HG03378 (cell line): ENCODE measurements around the gene CEACAM7.
"Not testable (repeated sequence)": the region's sequence is repeated elsewhere in the genome, so short reads cannot be mapped to it uniquely, and the experiment has no call there.

Source experiments
- ATAC-seq: cut with Tn5 transposase; IDR thresholded peaks from one replicate; pipeline ENCODE4 v1.9.1; 2021; ENCODE audit warnings: mild to moderate bottlenecking, moderate library complexity; ENCODE audit not compliant: unreplicated experiment

The CEACAM7 gene

GRCh38 chr19:41688098-41688497, at the start of gene CEACAM7:
Gene CEACAM7 (minus strand): TSS chr19:41688270. CDS start chr19:41688165, 105 bp downstream.
- no peak for ATAC-seq

GRCh38 chr19:41735071-41735600, 47.1 kb upstream of the CEACAM7 start:
- ATAC-seq = no peak

GRCh38 chr19:41734585-41734984, 46.5 kb upstream of the CEACAM7 start:
- ATAC-seq = no peak

DNA sequence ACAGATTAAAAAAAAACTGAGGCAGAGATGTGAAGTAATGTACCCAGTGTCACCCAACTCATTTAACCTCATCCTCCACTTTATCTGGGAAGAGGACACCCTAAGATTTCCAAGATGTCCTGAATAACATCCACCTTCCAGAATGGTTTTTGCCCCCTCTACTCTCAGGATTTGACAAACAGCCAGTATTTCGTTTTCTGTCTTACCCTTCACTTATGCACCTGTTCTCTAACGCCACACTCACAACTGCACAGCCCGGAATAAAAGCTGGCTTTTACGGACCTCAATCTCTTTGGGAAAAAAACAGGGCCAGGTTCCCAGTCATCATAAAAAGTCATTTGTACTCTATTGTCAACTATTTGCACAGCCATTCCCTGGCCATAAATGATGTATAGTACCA, 46.1 kb upstream of the CEACAM7 start:
- no peak for ATAC-seq

DNA sequence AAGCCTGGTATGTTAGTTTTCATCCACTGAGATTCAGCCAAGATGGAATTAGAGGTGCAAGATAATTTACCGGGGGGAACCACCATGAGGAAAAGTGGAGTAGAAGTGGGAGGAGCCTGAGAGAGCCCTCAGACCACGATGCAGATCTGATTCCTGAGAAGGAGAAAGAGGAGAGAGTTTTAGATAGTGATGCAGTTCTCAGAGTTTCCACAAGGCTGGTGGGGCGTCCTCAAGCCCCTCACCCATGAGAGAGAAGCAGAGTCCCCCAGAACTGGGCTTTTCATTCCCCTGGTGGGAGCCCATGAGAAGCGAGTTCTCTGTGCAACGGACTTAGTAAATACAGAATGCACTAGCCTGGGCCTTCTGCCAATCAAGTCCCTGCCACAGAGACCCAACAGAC, 38.4 kb upstream of the CEACAM7 start:
- no peak for ATAC-seq

DNA sequence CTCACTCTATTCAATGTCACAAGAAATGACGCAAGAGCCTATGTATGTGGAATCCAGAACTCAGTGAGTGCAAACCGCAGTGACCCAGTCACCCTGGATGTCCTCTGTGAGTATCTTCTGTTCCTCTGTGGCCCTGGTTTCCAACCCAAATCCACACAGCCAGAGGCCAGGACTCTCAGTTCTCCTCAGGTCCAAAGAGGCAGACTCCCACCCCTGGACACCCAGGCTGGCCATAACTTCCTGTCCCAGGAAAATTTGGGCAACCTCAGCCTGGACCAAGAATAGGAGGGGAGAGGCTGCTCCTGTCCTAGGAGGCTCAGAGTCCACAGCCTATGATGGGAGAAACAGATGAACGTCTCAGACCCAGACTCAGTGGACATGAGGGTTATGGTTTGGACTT, 32.0 kb upstream of the CEACAM7 start:
- ATAC-seq = no peak

DNA sequence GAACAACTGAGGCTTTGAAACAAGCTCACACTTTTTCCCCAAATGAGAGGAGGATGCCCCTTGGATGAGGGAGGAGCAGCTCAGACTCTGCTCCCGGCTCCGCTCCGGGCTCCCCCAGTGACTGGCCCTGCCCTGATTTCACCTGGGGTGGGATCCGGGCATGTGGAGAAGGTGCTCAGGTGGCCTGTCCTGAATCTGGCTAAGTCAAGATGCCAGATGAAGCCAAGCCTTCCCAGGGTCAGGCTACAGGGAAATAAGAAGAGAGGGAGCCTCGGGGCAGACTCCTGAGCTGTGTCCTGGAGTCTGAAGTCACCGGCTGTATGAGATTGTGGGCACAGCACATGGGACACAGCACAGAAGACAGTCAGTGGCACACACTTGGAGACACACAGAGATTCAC, 30.7 kb upstream of the CEACAM7 start:
- no peak for ATAC-seq

DNA sequence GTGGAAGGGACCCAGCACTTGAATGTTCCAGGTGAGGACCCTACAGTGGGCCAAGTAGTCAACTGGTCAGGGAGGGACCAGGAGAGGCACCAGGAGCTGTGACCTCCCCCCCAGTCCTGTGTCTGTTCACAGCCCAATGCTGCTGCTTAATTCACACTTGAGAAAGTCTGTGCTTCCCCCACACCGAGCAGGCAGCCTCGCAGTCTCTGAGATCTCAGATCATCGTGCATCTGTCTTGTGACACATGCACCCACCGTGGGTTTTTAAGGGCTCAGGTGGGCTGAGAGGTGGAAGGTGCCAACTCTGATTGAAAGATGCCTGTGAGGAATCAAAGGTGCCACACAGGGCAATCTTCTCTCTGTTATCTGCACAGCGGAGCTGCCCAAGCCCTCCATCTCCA, 26.5 kb upstream of the CEACAM7 start:
- ATAC-seq = no peak

DNA sequence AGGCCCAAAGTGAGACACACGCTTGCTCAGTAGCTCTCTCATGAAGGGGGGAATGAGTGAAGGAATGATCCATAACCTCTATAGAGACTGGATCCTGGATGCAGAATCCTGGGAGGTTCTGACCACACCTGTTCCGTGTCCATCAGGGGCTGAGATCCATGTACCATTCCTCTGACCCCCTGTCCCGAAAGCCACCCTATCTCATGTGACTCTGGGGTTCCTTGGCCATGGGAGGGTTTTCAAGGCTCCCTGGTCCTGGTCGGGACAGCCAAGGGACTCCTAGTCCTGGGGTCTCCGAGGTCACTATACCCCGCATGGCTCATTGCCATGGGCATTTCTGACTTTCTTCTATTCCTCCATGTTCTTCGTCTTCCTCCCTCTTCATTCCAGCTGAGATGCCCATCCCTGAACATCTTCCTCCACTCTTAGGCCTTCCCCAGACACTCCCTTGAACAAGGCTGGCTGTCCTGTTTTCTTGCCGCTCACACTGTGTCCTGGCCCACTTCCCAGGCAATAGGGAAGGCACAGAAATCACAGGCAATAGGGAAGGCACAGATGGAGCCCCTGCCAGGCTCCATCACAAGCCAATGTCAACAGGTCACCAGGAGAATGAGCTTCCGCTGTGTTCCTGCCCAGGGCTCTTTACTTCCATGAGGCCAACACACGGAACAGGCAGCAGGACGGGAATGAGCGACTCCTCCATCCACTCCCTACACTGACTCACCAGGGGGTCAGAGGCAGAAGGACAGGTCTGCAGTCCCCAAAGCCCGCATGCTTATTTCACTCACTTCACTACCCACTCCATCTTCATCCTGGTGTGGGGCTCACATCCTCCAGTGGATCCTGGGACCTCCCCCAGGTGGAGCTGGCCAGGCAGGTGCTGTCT, 23.5 kb upstream of the CEACAM7 start:
- ATAC-seq = no peak

DNA sequence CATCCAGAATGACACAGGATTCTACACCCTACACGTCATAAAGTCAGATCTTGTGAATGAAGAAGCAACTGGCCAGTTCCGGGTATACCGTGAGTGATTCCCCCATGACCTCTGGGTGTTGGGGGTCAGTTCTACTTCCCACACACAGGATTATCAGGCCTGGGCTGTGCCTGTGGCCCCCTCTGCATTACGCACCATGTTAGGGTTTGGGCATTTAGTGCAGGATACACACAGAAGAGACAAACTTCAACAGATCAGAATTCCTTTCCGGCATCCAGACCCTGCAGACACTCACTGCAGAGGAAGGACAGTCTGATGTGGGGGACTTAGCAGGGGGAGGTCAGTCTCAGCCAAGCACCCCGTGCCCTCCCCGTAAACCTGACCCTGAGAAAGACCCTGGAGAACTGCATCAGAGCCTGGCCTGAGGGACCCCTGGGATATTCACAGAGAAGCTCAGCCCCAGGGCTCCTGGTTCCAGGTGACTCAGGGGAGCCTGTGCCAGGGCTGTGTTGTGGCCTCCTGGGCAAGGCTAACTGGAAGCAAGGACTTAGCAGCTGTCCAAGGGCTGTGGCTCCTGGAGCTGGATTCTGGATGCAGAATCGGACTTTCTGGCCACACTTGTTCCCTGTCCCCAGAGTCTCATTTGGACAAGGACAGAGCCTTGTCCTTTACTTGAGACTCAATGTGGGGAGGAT, 22.0 kb upstream of the CEACAM7 start:
- ATAC-seq = no peak

DNA sequence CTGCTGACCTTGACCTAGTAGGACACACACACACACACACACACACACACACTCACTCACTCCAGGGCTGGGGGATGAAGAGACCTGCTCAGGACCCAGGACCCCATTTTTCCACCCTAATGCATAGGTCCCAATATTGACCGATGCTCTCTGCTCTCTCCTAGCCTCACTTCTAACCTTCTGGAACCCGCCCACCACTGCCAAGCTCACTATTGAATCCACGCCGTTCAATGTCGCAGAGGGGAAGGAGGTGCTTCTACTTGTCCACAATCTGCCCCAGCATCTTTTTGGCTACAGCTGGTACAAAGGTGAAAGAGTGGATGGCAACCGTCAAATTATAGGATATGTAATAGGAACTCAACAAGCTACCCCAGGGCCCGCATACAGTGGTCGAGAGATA, 21.4 kb upstream of the CEACAM7 start:
- not testable (repeated sequence) for ATAC-seq

- no peak for ATAC-seq
Measured at GRCh38 chr19:41708481-41708880, 20.4 kb upstream of the CEACAM7 start, which contains the start of gene CEACAM5. Gene CEACAM5 (plus strand): TSS chr19:41708626. CDS start chr19:41708732, 106 bp downstream.

DNA sequence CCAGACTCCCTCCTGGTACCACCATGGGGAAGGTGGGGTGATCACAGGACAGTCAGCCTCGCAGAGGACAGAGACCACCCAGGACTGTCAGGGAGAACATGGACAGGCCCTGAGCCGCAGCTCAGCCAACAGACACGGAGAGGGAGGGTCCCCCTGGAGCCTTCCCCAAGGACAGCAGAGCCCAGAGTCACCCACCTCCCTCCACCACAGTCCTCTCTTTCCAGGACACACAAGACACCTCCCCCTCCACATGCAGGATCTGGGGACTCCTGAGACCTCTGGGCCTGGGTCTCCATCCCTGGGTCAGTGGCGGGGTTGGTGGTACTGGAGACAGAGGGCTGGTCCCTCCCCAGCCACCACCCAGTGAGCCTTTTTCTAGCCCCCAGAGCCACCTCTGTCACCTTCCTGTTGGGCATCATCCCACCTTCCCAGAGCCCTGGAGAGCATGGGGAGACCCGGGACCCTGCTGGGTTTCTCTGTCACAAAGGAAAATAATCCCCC, 19.9 kb upstream of the CEACAM7 start:
- no peak for ATAC-seq

GRCh38 chr19:41707502-41707812, 19.4 kb upstream of the CEACAM7 start:
- ATAC-seq = no peak

DNA sequence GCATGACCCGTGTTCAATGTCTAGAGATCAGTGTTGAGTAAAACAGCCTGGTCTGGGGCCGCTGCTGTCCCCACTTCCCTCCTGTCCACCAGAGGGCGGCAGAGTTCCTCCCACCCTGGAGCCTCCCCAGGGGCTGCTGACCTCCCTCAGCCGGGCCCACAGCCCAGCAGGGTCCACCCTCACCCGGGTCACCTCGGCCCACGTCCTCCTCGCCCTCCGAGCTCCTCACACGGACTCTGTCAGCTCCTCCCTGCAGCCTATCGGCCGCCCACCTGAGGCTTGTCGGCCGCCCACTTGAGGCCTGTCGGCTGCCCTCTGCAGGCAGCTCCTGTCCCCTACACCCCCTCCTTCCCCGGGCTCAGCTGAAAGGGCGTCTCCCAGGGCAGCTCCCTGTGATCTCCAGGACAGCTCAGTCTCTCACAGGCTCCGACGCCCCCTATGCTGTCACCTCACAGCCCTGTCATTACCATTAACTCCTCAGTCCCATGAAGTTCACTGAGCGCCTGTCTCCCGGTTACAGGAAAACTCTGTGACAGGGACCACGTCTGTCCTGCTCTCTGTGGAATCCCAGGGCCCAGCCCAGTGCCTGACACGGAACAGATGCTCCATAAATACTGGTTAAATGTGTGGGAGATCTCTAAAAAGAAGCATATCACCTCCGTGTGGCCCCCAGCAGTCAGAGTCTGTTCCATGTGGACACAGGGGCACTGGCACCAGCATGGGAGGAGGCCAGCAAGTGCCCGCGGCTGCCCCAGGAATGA, 18.9 kb upstream of the CEACAM7 start:
- ATAC-seq = no peak

DNA sequence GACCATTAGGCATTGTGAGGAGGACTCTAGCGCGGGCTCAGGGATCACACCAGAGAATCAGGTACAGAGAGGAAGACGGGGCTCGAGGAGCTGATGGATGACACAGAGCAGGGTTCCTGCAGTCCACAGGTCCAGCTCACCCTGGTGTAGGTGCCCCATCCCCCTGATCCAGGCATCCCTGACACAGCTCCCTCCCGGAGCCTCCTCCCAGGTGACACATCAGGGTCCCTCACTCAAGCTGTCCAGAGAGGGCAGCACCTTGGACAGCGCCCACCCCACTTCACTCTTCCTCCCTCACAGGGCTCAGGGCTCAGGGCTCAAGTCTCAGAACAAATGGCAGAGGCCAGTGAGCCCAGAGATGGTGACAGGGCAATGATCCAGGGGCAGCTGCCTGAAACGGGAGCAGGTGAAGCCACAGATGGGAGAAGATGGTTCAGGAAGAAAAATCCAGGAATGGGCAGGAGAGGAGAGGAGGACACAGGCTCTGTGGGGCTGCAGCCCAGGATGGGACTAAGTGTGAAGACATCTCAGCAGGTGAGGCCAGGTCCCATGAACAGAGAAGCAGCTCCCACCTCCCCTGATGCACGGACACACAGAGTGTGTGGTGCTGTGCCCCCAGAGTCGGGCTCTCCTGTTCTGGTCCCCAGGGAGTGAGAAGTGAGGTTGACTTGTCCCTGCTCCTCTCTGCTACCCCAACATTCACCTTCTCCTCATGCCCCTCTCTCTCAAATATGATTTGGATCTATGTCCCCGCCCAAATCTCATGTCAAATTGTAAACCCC, 17.5 kb upstream of the CEACAM7 start:
- no peak for ATAC-seq

DNA sequence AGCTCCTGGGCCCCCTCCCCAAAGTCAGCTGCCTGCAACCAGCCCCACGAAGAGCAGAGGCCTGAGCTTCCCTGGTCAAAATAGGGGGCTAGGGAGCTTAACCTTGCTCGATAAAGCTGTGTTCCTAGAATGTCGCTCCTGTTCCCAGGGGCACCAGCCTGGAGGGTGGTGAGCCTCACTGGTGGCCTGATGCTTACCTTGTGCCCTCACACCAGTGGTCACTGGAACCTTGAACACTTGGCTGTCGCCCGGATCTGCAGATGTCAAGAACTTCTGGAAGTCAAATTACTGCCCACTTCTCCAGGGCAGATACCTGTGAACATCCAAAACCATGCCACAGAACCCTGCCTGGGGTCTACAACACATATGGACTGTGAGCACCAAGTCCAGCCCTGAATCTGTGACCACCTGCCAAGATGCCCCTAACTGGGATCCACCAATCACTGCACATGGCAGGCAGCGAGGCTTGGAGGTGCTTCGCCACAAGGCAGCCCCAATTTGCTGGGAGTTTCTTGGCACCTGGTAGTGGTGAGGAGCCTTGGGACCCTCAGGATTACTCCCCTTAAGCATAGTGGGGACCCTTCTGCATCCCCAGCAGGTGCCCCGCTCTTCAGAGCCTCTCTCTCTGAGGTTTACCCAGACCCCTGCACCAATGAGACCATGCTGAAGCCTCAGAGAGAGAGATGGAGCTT, 15.7 kb upstream of the CEACAM7 start:
- no peak for ATAC-seq

- ATAC-seq = no peak
Measured at GRCh38 chr19:41702171-41702651, 14.1 kb upstream of the CEACAM7 start.

- ATAC-seq = no peak
Measured at GRCh38 chr19:41701401-41702075, 13.5 kb upstream of the CEACAM7 start.
